NCI-H2081 (cell line): ENCODE results near the gene SPG7.
A peak's percentile ranks its signal among the peaks of the same experiment; 100 is the strongest.
"Not testable (repeated sequence)": the region's sequence is repeated elsewhere in the genome, so short reads cannot be mapped to it uniquely, and the experiment has no call there.

Experiments used
- DNase-seq, 2 experiments: peaks; one replicate each; lab custom pipeline; 2025; lab: John Stamatoyannopoulos, UW

SPG7 gene

GRCh38 chr16:89564476-89565255, 56.5 kb downstream of the SPG7 start:
- no peak for DNase-seq

- DNase-seq, result no peak
Observed at GRCh38 chr16:89565256-89565505, 57.0 kb downstream of the SPG7 start.

- peak; percentile 9 to 10 for DNase-seq
Observed at GRCh38 chr16:89565506-89566372, 57.5 kb downstream of the SPG7 start.

- no peak for DNase-seq
Observed at GRCh38 chr16:89567656-89568594, 59.7 kb downstream of the SPG7 start.

- no peak for DNase-seq
Observed at GRCh38 chr16:89569506-89570341, 61.5 kb downstream of the SPG7 start.

- no peak for DNase-seq
Observed at GRCh38 chr16:89570342-89570923, 62.2 kb downstream of the SPG7 start.

GRCh38 chr16:89570983-89571598, 62.9 kb downstream of the SPG7 start:
- not testable (repeated sequence) for DNase-seq

- no peak for DNase-seq
Observed at GRCh38 chr16:89571636-89572035, 63.4 kb downstream of the SPG7 start.

GRCh38 chr16:89572073-89572484, 63.9 kb downstream of the SPG7 start:
- DNase-seq, result no peak

GRCh38 chr16:89572485-89573205, 64.4 kb downstream of the SPG7 start:
- DNase-seq, result no peak

GRCh38 chr16:89573826-89574680, 65.8 kb downstream of the SPG7 start:
- no peak for DNase-seq

- DNase-seq, result peak in 1 of 2 experiments; percentile 23
Observed at GRCh38 chr16:89574681-89575246, 66.6 kb downstream of the SPG7 start.

GRCh38 chr16:89575247-89576152, 67.3 kb downstream of the SPG7 start, which contains the start of gene CPNE7:
TSS of gene CPNE7 (plus strand) at chr16:89575758. CDS start at chr16:89575898, 140 bp downstream.
- DNase-seq, result peak; percentile 9 to 29

- no peak for DNase-seq
Observed at GRCh38 chr16:89576153-89577054, 68.2 kb downstream of the SPG7 start.

- no peak for DNase-seq
Observed at GRCh38 chr16:89577055-89577759, 69.0 kb downstream of the SPG7 start.

GRCh38 chr16:89579351-89579750, 71.1 kb downstream of the SPG7 start:
- DNase-seq, result no peak
